ENCODE measurements around the gene TTYH3.
"Not testable (repeated sequence)": the region's sequence is repeated elsewhere in the genome, so short reads cannot be mapped to it uniquely, and the experiment has no call there.

TTYH3 gene

GRCh38 chr7:2688409-2689342 is 56.9 kb downstream of the TTYH3 start:
- no peak for DNase-seq (ENCODE audit: low read depth, low spot score)

GRCh38 chr7:2689343-2689847 is 57.6 kb downstream of the TTYH3 start:
- no peak for DNase-seq (ENCODE audit: low read depth, low spot score)

GRCh38 chr7:2689951-2690705 is 58.3 kb downstream of the TTYH3 start:
- no peak for DNase-seq (ENCODE audit: low read depth, low spot score)

- DNase-seq (ENCODE audit: low read depth, low spot score): no peak
Observed at GRCh38 chr7:2691011-2691707, 59.4 kb downstream of the TTYH3 start.

GRCh38 chr7:2691932-2692439 is 60.2 kb downstream of the TTYH3 start:
- DNase-seq (ENCODE audit: low read depth, low spot score): not testable (repeated sequence)

- DNase-seq (ENCODE audit: low read depth, low spot score): no peak
Observed at GRCh38 chr7:2692543-2692942, 60.8 kb downstream of the TTYH3 start.

- DNase-seq (ENCODE audit: low read depth, low spot score): not testable (repeated sequence)
Observed at GRCh38 chr7:2693420-2694121, 61.8 kb downstream of the TTYH3 start.

GRCh38 chr7:2694122-2694436 is 62.3 kb downstream of the TTYH3 start:
- not testable (repeated sequence) for DNase-seq (ENCODE audit: low read depth, low spot score)

GRCh38 chr7:2698581-2699288 is 66.9 kb downstream of the TTYH3 start:
- DNase-seq (ENCODE audit: low read depth, low spot score): peak; percentile 34

GRCh38 chr7:2699289-2699620 is 67.5 kb downstream of the TTYH3 start:
- DNase-seq (ENCODE audit: low read depth, low spot score): no peak

- DNase-seq (ENCODE audit: low read depth, low spot score): no peak
Observed at GRCh38 chr7:2700141-2700850, 68.5 kb downstream of the TTYH3 start.

GRCh38 chr7:2701424-2701823 is 69.6 kb downstream of the TTYH3 start:
- no peak for DNase-seq (ENCODE audit: low read depth, low spot score)

- DNase-seq (ENCODE audit: low read depth, low spot score): no peak
Observed at GRCh38 chr7:2701832-2702593, 70.2 kb downstream of the TTYH3 start.

- no peak for DNase-seq (ENCODE audit: low read depth, low spot score)
Observed at GRCh38 chr7:2702594-2702957, 70.8 kb downstream of the TTYH3 start.

- no peak for DNase-seq (ENCODE audit: low read depth, low spot score)
Observed at GRCh38 chr7:2705371-2706096, 73.7 kb downstream of the TTYH3 start.

GRCh38 chr7:2706685-2707126 is 74.9 kb downstream of the TTYH3 start:
- DNase-seq (ENCODE audit: low read depth, low spot score): no peak

GRCh38 chr7:2707481-2707880 is 75.7 kb downstream of the TTYH3 start:
- DNase-seq (ENCODE audit: low read depth, low spot score): no peak

GRCh38 chr7:2708041-2708440 is 76.3 kb downstream of the TTYH3 start:
- no peak for DNase-seq (ENCODE audit: low read depth, low spot score)

Measured in activated naive CD8-positive, alpha-beta T cell treated with anti-CD3 and anti-CD28 coated beads, Interleukin-2, amount 50 U/mL, for 16 hours (primary cell).